ENCODE data around the gene SLC6A6.

SLC6A6 gene

DNA sequence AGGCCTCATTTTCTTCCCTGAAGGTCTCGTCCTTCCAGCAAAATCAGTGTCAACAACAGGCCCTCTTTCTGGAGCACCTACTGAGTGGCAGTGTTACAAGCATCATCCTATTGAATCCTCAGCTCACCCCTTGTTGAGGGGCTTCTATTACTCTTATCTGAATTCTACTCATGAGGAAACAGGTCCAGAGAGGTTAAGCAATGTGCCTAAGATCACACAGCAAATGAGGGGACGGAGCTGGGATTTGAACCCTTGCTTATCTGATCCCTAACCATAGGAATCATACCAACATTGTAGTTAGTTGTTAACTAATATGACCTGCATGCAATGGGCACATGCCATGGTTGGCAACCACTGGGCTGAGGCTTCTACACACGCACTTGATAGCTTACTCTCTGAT is 63.0 kb downstream of the SLC6A6 start:
- Histone ChIP-seq H3K36me3 (peaks cover 100% of the 10 kb centered on the region), H3K9me3 (peaks cover 4% of the 10 kb centered on the region), H3K4me3 (ENCODE audit: low read depth in 1 of 2, low read length in 1 of 2) (no peak overlapping the region), H3K27ac (peak overlapping the region; percentile 17), H3K27me3 (no peaks in the 10 kb centered on the region), H3K4me1 (ENCODE audit: control insufficient read depth in 1 of 2, insufficient read depth in 1 of 2, low read depth in 1 of 2, low read length in 1 of 2) (peaks cover 0 to 6% of the 10 kb centered on the region in 2 experiments)
- TF ChIP-seq, protein P1, sequence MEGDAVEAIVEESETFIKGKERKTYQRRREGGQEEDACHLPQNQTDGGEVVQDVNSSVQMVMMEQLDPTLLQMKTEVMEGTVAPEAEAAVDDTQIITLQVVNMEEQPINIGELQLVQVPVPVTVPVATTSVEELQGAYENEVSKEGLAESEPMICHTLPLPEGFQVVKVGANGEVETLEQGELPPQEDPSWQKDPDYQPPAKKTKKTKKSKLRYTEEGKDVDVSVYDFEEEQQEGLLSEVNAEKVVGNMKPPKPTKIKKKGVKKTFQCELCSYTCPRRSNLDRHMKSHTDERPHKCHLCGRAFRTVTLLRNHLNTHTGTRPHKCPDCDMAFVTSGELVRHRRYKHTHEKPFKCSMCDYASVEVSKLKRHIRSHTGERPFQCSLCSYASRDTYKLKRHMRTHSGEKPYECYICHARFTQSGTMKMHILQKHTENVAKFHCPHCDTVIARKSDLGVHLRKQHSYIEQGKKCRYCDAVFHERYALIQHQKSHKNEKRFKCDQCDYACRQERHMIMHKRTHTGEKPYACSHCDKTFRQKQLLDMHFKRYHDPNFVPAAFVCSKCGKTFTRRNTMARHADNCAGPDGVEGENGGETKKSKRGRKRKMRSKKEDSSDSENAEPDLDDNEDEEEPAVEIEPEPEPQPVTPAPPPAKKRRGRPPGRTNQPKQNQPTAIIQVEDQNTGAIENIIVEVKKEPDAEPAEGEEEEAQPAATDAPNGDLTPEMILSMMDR (IDR thresholded peaks at IDR 0.05) = no peak

DNA sequence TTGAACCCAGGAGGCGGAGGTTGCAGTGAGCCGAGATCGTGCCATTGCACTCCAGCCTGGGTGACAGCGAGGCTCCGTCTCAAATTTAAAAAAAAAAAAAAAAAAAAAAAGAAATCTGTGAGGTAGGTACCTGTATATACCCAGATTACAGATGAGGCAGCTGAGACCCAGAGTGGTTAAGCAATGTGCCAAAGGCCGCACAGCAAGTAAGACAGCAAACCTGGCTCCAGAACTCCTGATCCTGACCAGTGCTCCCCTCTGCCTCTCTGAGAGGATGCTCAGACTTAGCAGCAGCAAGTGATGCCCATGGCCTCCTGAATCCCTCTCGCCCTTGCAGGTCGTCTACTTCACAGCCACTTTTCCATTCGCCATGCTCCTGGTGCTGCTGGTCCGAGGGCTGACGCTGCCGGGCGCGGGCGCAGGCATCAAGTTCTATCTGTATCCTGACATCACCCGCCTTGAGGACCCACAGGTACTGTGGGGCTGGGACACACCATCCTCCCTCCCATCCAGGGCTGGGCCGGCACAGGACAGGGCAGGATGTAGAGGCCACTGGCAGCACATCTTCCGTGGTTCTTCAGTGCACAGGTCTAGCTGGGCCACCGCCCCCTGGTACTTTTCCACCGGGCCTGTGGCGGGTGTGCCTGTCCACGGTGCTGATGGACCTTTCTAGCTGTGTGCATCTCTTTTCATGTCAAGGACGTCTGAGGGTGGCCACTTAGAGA is 63.9 kb downstream of the SLC6A6 start:
- Histone ChIP-seq H3K4me1 (ENCODE audit: control insufficient read depth in 1 of 2, insufficient read depth in 1 of 2, low read depth in 1 of 2, low read length in 1 of 2) (peaks cover 0 to 6% of the 10 kb centered on the region in 2 experiments), H3K27ac (peak overlapping the region; percentile 60), H3K36me3 (peaks cover 100% of the 10 kb centered on the region), H3K4me3 (ENCODE audit: low read depth in 1 of 2, low read length in 1 of 2) (no peak overlapping the region), H3K9me3 (peaks cover 4% of the 10 kb centered on the region), H3K27me3 (no peaks in the 10 kb centered on the region)
- TF ChIP-seq, protein P1 (IDR thresholded peaks at IDR 0.05) = no peak

DNA sequence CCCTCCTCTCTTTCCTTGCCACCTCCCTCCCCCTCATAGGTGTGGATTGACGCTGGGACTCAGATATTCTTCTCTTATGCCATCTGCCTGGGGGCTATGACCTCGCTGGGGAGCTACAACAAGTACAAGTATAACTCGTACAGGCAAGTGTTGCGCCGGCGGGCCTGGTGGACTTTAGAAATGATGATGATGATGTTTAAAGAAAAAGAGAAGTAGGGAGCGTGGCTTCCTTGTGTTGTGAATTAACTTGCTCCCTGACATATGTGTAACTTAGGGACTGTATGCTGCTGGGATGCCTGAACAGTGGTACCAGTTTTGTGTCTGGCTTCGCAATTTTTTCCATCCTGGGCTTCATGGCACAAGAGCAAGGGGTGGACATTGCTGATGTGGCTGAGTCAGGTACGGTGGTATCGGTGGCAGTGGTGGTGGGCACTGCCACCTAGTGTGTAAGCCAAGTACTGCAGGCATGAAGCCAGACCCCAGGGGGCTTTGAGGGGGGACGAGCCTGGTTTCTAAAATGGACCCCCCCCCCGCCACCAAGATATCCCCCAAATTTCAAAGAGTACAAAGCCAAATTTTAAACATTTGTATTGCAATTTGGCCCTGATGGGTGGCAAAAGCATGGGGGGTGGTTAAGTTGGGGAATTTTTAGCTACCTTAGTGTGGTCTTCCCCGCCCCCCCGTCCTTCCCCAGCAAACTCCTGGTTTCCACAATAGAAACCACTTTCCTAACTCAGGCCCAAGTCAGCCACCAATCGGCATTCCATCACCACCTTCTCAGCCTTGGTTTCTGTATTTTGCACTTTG is 65.6 kb downstream of the SLC6A6 start:
- Histone ChIP-seq H3K4me3 (ENCODE audit: low read depth in 1 of 2, low read length in 1 of 2) (no peak overlapping the region), H3K27me3 (no peaks in the 10 kb centered on the region), H3K9me3 (peaks cover 5% of the 10 kb centered on the region), H3K4me1 (ENCODE audit: control insufficient read depth in 1 of 2, insufficient read depth in 1 of 2, low read depth in 1 of 2, low read length in 1 of 2) (peaks cover 0 to 6% of the 10 kb centered on the region in 2 experiments), H3K36me3 (peaks cover 100% of the 10 kb centered on the region), H3K27ac (peak overlapping the region; percentile 60)
- TF ChIP-seq, protein P1 (IDR thresholded peaks at IDR 0.05) = peak; percentile 81

DNA sequence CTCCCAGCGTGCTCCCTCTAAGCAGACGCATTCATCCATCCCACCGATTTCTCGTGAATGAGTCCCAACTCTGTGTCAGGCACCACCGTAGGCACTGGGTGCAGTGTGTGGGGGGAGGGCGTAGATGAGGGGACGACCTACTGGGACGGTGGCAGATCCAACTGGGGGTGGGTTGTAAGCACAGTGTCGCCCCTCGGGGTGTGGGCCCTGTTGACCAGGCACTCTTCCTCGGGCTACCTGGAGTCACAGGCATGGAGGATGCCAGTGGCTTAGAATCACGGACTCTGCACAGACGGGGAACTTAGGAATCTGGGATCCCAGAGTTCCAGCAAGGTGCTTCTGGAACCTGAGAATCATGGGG is 66.2 kb downstream of the SLC6A6 start:
- TF ChIP-seq, protein P1 (IDR thresholded peaks at IDR 0.05) = no peak
- H3K36me3 ChIP-seq = peaks cover 100% of the 10 kb centered on the region
- no peak overlapping the region for H3K27ac ChIP-seq

DNA sequence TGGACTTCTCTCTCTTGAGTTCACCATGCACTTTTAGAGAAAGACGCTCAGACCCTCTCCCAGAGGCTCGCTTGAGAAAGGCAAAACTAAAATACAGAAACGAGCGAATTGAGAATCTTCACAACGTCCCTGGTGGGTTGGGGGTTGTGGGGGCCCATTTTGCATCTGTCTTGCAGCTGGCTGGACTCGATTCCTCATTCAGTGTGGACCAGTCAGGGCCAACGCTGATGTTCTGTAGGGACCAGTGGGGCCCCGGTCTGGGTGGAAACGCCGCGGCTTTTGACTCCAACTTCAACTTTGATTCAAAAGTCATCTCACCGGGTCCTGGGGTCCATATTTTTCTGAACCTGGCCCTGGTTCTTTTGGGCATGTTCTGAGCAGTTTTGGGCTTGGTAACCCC is 68.1 kb downstream of the SLC6A6 start:
- Histone ChIP-seq H3K36me3 (peaks cover 100% of the 10 kb centered on the region), H3K27me3 (no peaks in the 10 kb centered on the region), H3K27ac (no peak overlapping the region), H3K4me3 (ENCODE audit: low read depth in 1 of 2, low read length in 1 of 2) (no peak overlapping the region), H3K4me1 (ENCODE audit: control insufficient read depth in 1 of 2, insufficient read depth in 1 of 2, low read depth in 1 of 2, low read length in 1 of 2) (peaks cover 0 to 6% of the 10 kb centered on the region in 2 experiments), H3K9me3 (peaks cover 5% of the 10 kb centered on the region)
- TF ChIP-seq, protein P1 (IDR thresholded peaks at IDR 0.05) = no peak

More for the DNA sequence above, 66.2 kb downstream of the SLC6A6 start:
- H3K9me3 ChIP-seq = peaks cover 5% of the 10 kb centered on the region
- H3K4me1 ChIP-seq (ENCODE audit: control insufficient read depth in 1 of 2, insufficient read depth in 1 of 2, low read depth in 1 of 2, low read length in 1 of 2) = peaks cover 0 to 6% of the 10 kb centered on the region in 2 experiments
- no peaks in the 10 kb centered on the region for H3K27me3 ChIP-seq
- no peak overlapping the region for H3K4me3 ChIP-seq (ENCODE audit: low read depth in 1 of 2, low read length in 1 of 2)

Measured in neutrophil (primary cell).